CD4-positive, alpha-beta T cell treated with Interferon alpha-2 for 1 hour (primary cell): ENCODE data around the gene BLOC1S6.

Experiments
- DNase-seq, 2 donors: peaks; one replicate each; pipeline ENCODE4 v3.0.0-alpha.2; 2020 to 2022

Gene BLOC1S6

DNA sequence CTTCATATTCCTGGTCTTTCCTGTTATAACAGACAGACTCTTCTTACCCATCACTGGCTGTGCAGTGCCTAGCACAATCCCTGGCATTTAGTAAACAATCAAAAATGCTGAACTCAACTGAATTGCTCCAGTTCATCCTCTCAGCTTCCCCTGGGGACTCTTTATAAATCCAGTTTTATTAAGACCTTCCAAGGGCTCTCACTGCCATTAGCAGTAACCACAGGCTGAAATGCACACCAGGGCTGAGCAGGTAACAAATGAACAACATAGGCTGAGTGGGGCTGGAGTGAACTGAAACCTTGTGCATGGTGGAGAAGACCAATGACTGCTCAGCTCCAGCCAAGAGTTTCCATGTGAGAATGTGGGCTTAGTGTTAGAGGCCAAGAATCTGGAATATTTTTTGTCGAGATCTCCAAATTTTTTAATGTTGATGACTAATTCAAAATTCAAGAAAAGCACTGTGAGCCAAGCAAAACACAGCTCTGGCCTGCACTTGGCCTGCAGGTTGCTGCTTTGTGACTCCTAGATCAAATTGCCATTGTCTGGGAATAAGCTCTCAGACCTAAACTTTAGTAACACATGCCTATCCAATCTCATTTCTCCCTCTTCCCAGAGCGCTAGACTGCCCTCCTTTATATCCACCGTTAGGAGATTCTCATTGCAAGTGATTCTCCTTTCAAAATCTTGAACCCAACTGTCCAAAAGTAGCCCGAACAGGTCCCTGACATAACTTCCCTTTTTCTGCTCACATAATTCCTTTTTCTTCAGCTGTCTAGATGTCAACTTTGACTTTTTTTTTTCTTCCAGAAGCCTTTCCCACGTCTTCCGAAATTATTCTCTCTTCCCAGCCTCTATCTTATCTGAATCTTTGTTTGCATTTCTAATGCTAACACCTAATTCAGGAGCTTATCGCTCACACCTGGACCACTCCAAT, 55.1 kb downstream of the BLOC1S6 start:
- no peak for DNase-seq

DNA sequence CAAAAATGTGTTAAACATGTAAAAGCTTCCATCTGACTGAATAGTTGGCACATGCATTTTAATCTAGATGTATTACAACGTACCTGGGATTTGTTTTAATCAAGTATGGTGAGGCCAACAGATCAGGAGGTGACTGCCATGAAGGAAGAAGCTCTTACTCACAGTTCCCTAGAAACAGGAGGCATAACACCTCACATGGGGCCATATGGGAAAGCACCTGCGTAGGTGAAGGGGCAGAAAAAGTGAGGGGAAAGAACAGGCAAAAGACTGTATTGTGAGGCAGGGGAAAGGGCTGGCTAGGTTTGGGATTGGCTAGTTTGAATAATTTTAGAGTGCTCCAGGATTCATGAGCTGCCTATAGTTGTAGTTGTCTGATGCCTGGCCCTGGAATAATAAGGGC, 57.3 kb downstream of the BLOC1S6 start:
- DNase-seq = no peak

DNA sequence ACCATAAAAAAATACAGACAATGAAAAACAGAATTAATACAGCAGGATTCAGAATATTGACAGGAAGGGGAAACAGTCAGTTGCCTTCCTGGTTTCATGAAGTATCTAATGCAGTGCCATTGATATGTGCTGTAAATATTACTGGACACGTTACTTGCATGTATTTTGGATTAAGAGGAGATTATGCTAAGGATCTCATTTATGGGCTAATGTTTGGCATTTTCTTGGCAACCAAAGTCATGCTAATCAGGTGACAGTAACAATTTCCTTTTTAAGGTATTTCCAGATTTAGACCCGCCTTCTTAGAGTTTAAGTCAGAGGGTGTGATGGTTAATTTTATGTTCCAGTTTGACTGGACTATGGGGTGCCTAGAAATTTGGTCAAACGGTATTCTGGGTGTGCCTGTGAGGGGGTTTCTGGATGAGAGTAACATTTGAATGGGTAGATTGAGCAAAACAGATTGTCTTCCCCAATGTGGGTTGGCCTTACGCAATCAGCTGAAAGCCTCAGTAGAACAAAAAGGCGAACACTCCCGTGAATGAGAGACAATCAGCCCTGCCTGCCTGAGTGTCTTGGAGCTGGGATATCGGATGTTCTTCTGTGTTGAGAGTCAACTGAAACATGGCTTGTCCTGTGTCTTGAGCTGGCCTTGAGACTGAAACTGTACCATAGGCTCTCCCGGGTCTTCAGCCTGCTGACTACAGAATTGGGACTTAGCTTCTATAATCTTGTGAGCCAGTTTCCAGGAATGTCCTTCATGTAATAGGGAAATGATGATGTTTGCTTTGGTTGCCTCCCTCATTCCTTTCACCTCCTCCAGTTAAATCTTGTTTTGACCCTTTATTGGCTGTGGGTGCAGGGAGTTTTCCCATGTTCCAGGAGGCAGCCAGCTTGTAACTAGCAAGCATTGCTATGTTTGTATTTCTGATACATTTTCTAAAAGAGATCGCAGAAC, 58.1 kb downstream of the BLOC1S6 start:
- peak in 1 of 2 donors; percentile 6 for DNase-seq

DNA sequence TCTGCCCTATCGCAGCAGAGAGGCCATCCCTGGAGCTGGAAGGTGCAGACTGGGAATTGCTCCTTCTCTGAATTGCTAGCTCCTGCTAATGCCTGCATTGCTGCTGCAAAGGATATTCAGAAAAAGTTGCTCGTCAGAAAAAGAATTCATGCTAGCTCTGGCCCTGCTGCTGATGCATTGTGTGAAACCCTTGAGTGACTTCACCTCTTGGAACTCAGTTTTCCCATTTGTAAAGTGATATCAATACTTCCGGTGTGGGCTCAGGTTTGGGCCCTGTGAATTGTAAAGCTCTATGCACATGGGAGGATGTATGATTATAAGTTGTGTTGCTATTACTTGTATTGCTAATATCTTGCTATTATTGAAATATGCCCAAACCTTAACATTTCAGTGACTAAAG, 59.0 kb downstream of the BLOC1S6 start:
- DNase-seq = no peak

DNA sequence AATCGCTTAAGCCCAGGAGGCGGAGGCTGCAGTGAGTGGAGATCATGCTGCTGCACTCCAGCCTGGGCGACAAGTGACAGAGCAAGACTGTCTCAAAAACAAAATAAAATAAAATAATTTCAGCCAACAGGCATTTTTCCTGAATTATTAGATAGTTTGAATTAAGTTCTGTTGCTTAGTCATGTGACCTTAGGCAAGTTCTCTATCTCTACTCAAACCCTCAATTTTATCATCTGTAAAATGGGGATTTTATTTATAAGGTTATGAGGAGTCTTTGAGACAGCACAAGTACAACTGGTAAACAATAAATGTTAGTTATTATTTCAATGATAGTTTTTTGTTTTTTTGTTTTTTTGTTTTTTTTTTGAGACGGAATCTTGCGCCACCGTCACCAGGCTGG, 60.6 kb downstream of the BLOC1S6 start:
- DNase-seq = no peak

DNA sequence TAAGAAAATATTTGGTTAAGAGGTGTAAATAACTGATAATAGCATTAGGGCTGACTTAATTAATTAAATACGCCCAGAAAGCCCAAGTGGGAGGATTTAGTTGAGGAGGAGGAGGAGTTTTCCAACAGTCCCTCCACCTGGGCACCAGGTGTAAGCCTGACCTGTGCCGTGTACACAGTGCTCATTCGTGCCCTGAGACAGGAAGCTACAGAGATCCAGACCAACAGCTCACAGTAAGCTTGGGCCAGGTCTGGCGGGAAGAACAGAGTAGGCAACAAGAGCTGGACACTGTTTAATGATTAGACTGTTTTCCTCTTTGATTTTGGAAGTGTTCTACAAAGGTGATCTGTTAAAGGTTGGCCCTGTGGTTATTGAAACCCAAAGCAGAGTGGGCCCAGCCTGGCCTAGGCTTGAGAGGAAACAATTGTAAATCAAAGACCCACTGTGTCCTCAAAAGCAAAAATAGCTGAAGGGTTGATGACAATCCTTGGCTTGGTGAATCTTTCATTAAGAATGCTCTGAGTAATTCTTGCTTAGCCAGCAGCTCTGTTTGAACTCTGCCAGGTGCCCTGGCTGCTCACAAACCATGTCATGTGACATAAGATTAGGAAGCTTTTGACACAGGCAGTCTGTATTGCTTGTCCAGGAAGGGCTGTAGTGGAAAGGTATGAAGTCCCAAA, 61.5 kb downstream of the BLOC1S6 start:
- DNase-seq = no peak

DNA sequence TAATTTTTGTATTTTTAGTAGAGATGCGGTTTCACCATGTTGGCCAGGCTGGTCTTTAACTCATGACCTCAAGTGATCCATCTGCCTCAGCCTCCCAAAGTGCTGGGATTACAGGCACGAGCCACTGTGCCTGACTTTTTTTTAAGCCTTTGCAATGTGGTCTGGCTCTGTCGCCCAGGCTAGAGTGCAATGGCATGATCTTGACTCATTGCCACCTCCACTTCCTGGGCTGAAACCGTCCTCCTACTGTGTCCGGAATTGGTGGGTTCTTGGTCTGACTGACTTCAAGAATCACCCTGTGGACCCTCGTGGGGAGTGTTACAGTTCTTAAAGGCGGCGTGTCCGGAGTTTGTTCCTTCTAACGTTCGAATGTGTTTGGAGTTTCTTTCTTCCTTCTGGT, 62.8 kb downstream of the BLOC1S6 start:
- peak in 1 of 2 donors; percentile 5 for DNase-seq

DNA sequence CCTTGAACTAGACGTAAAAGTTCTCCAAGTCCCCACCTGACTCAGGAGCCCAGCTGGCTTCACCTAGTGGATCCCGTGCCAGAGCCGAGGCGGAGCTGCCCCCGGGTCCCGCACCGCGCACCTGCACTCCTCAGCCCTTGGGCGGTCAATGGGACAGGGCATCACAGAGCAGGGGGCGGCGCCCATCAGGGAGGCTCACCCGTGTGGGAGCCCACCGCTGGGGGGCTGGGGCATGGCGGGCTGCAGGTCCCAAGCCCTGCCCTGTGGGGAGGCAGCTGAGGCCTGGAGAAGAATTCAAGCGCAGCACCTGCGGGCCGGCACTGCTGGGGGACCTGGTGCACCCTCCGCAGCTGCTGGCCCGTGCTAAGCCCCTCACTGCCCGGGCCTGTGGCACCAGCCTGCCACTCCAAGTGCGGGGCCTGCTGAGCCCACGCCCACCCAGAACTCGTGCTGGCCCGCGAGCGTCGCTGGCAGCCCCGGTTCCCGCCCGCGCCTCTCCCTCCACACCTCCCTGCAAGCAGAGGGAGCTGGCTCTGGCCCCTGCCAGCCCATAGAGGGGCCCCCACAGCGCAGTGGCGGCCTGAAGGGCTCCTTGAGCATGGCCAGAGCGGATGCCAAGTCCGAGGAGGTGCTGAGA, 63.8 kb downstream of the BLOC1S6 start:
- no peak for DNase-seq

DNA sequence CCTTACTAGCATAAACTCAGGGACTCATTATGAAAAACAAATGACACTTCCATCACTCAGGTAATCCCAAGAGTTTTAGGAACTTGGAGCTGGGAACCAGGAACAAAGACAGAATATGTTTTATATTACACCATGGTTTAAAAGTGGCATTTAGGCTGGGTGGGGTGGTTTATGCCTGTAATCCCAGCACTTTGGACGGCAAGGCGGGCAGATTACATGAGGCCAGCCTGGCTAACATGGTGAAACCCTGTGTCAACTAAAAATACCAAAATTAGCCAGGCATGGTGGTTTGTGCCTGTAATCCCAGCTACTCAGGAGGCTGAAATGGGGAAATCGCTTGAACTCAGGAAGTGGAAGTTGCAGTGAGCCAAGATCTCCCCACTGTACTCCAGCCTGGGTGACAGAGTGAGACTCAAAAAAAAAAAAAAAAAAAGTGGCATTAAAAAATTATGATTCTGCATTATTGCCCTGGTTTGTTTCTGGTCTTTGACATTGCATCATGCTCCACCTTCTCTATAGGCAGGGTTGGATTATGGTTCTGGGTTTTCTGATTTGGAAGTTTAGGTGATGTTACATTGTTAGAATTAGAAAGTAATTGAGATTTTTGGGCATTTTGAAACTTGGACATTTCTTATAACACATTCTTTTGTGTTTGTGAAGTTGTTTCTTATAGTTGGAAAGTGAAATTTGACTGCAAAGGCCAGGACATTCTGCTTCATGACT, 66.7 kb downstream of the BLOC1S6 start:
- DNase-seq = peak in 1 of 2 donors; percentile 19

DNA sequence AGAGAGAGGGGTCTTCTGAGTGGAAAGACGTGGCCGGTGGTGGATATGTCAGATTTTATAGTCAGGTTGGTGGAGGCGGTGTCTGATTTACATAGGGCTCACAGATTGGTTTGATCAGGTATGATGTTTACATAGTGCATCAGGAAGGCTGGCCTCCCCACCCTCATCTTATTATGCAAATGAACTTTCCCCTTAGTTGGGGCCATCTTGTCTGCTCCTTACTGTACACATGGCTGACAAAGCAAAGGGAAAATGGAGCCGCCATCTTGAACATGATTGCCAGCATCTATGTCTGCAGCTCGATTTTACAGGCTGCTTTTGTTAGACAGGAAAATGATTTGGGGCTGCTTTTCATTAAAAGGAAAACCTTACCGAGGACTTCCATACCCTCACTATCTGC, 67.6 kb downstream of the BLOC1S6 start:
- no peak for DNase-seq

DNA sequence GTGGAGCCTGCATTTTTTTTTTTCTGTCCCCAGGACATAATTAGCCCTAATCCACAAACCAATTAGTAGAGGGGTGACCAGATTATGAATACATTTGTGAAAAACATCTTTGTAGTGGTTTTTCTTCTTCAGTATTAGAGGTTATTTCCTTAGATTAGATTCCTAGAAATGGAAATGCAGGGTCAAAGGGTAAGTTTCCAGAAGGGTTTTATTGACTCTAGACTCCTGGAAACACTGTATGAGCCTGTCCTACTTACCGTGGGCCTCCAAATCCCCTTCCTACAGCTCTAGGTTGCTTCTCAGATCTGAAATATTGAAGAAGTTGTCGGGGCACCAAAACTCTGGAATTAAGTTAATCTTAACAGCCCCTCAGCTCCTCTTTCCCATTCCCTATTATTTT, 70.1 kb downstream of the BLOC1S6 start:
- no peak for DNase-seq

DNA sequence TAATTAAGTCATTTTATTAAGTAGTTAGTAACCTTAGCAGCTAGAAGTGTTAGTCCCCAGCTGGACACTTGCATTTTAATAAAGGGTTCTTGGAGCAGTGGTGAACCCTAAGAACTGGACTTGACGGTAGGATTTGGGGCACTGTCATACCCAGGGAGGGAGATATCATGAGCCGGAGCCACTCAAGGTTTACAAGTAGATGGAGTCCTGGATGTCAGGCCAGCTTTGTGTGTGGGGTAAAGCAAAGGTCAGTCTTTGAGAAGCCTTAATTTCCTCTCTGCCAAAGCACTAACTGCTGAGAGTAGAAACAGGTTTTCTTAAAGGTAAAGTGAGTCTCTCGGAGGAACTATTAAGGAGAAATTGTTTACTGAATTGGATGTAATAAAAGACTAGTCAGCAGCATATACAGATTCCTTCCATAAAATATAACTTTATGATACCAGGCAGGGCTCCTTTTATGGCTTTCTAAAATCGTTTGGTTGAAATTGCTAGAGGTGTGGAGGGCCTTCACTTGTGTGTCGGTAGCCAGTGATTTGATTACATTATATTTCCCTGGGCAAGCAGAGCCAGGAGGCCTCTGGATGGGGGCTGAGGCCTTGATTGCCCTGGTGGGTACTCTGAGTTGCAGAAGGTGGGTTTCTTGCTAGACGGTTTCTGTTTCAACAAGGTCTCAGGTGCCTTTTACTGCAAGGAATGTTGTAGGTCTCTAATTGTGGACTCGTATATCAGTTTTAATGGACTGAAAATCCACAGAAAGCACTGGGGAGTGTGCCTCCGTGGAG, 70.8 kb downstream of the BLOC1S6 start:
- no peak for DNase-seq
